Adrenal gland (tissue), 5 donors: Measurements from ENCODE around the gene MT1A.

ENCODE experiments used
- CTCF ChIP-seq, 6 experiments: fragments of 450-650 bp in 4 of 6; fragments of 200-600 bp in 2 of 6; sonication (generic) in 1 of 6; IDR thresholded peaks; 1 replicate in 5 of 6; 2 replicates in 1 of 6; pipeline versions ENCODE4 v1.5.1 to v1.8.0; 2016 to 2021; ENCODE audit warnings: antibody characterized with exemption in 6 of 6, mild to moderate bottlenecking in 2 of 6, moderate library complexity in 1 of 6
- POLR2A ChIP-seq, 2 donors: fragments of 450-650 bp; IDR thresholded peaks; one replicate each; pipeline ENCODE4 v1.6.1; 2017; ENCODE audit warnings: antibody characterized with exemption in 2 of 2, mild to moderate bottlenecking in 2 of 2, moderate library complexity in 1 of 2
- donor health status: DM: no; HTN: no; CAD: no.

- TF ChIP-seq POLR2A (IDR thresholded peaks at IDR 0.05), result no peak
- TF ChIP-seq CTCF (IDR thresholded peaks at IDR 0.05), result no peak
Measured at GRCh38 chr16:56652600-56652999, 14.1 kb downstream of the MT1A start.
